IPS DF 4.7 (cell line): ENCODE data around the gene GIT2.
"Not testable (repeated sequence)": the region's sequence is repeated elsewhere in the genome, so short reads cannot be mapped to it uniquely, and the experiment has no call there.

Experiments used
- DNase-seq: peaks from one replicate; pipeline ENCODE4 v3.0.0-alpha.2; 2013; ENCODE audit warnings: low spot score; ENCODE audit errors: extremely low read depth

GIT2 gene, protein sequence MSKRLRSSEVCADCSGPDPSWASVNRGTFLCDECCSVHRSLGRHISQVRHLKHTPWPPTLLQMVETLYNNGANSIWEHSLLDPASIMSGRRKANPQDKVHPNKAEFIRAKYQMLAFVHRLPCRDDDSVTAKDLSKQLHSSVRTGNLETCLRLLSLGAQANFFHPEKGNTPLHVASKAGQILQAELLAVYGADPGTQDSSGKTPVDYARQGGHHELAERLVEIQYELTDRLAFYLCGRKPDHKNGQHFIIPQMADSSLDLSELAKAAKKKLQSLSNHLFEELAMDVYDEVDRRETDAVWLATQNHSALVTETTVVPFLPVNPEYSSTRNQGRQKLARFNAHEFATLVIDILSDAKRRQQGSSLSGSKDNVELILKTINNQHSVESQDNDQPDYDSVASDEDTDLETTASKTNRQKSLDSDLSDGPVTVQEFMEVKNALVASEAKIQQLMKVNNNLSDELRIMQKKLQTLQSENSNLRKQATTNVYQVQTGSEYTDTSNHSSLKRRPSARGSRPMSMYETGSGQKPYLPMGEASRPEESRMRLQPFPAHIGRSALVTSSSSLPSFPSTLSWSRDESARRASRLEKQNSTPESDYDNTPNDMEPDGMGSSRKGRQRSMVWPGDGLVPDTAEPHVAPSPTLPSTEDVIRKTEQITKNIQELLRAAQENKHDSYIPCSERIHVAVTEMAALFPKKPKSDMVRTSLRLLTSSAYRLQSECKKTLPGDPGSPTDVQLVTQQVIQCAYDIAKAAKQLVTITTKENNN

DNA sequence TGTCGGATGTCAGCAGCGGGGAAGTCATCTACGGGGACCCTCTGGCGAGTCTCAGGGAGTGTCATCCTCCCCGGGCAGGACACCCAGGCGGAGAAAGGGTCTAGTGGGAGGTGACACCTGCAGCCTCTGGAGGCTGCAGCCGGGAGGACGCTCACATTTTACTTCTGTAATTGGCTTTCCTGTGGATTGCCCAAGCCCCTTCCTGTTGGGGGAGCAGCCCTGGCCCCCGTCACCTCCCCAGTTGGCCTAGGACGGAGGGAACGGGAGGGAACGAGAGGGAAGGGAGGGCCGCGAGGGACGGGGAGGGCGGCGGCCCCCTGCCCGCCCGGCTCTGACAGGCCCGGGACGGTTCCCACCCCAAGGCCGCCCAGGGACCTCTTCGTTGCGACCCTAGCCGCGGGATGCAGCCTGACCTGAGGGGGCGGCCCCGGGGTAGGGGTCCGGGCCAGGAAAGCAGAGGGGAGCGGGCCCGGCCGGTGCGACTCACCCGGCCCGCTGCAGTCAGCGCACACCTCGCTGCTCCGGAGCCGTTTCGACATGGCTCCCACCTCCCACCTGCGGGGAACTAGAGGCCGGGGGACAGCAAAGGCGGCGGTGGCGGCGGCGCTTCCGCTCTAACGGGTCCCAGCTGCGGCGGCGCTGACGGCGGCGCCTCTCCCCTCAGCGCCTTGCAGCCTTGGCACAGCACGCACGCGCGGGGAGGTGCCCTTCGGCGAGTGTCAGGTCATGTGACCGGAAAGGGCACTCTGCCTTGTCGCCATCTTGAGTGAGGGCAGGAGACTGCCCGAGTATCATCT, at the start of gene GIT2:
Gene GIT2, minus strand, starts transcription at position 683 of the 797 bp plus-strand sequence. Its CDS starts 144 bp downstream, at position 539.
- peak; percentile 89 for DNase-seq

DNA sequence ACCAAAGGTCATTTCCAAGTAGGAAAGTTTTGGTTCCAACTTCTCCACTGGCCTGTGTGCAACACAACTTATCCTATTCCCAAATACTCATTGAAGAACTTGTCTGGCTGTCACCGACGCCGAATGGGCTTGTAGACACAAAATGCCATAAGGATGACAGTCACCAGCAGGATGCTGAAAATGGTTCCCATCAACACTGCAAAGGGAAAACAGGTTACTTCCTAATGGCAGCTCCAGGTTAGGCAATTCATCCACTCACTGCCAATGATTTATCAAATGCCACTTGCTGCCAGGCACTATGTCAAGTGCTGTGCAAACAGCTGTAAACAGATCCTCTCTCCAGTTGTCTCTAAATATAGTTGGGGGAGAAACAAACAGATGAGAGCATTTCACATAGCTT, 46.1 kb upstream of the GIT2 start:
- no peak for DNase-seq

DNA sequence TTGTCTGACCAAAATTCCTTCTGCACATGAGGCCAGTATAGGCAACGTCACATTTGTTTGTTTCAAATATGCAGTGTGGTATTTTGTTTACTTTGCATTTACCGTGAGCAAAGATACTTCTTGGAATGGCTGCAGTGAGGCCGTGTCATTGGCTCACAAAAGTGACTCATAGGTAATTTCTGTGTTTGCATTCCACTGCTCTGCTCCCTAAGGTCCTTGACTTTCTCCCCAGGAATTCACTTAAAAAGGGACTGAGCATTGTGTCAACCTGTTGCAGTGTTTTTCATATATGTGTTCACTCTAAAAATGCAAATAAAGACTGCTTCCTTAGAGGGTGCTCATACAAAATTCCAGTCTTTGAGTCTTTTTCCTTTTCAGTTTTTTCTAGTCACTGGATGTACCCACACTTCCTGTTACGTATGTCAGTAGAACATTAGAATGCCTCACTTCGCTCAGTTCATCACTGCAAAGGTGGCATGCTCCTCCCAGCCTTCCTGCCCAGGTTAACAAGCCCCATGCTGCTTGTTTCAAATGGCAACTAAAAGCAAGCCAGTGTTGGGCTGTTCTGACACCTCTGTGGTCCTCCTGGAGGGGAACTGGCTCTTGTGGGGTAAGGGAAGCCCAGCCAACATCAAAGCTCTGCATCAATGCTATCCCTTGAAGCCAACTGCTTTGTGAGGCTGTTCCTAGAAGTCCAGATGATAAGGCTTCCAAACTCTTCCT, 43.1 kb upstream of the GIT2 start:
- no peak for DNase-seq

DNA sequence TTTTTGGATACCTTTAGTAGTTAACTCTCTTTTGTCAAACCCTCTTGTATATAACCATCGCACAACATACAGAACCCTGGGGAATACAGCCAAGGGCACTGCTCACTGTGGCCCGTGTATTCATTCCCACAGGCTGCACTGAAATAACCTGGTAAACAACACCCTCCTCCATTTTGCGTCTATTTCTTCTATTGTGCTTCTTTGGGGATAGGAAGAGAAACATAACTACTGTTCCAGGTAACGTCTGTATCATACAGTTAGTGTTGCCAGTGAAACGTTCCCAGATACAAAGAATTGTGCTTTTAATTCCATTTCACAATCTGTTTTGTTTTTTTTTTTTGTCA, 42.5 kb upstream of the GIT2 start:
- DNase-seq = no peak

DNA sequence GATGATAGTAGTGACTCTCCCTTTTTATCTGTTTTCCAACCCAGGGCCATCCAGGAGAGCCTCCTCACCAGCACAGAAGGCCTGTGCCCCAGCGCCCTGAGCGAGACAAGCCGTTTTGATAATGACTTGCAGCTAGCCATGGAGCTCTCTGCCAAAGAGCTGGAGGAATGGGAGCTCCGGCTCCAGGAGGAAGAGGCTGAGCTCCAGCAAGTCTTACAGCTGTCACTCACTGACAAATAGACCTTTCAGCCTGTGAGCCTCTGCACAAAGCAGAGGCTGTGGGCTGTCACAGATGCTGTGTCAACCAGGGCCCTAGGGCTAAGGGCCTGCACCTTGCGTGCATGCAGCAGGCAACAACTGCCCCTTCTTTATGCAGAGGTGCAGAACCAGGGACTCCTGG, 41.1 kb upstream of the GIT2 start:
- DNase-seq = no peak

DNA sequence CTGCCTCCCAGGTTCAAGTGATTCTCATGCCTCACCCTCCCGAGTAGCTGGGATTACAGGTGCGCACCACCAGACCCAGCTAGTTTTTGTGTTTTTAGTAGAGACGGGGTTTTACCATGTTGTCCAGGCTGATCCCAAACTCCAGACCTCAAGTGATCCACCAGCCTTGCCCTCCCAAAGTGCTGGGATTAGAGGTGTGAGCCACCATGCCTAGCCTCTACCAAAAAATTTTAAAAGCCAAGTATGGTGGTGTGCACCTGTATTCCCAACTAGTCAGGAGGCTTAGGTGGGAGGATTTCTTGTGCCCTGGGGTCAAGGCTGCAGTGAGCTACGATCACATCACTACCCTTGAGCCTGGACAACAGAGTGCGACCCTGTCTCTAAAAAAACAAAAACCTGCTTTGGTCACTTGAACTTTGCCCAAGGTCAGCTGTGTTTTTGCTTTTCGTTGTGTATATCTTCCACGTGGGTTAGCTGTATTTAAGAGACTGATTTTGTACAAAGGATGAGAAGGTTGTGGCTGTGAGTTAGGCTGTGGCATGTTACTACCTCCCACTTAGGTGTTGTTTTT, 39.5 kb upstream of the GIT2 start:
- DNase-seq = no peak

DNA sequence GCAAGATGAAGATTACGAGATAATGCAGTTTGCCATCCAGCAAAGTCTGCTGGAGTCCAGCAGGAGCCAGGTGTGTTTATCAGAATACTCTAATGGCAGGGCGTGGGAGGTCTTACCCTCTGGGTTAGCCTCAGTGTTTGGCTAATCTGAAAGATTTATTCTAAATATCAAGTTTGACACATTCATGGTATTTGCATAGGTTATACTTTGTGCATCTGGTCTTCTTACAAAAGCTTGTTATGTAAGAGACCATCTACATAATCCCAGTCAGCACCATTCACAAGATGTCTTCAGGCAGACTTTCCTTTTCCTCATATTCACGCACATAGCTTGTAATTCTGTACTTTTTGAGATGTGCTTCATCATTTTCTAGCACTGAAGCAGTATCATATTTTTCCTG, 37.7 kb upstream of the GIT2 start:
- no peak for DNase-seq

DNA sequence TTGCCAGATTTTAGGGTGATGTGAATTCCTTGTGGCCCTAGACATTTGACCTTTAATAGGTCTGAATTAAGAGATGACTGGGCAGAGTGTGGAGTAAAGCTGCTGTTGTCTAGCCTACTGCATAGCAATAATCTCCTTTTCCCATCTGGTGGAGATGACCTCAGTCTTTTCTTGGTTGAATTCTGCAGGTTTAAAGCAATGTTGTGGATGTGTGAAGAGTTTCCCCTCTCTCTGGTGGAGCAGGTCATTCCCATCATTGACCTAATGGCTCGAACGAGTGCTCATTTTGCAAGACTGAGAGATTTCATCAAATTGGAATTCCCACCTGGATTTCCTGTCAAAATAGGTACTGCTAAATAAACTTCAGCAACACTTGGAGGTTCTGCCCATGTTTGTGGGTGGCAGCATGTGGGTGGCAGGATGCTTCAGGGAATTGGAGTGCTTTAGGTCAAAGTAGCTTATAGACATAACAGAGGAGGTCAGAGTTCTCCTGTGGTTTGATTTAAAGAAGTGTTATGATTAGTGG, 33.2 kb upstream of the GIT2 start:
- no peak for DNase-seq

DNA sequence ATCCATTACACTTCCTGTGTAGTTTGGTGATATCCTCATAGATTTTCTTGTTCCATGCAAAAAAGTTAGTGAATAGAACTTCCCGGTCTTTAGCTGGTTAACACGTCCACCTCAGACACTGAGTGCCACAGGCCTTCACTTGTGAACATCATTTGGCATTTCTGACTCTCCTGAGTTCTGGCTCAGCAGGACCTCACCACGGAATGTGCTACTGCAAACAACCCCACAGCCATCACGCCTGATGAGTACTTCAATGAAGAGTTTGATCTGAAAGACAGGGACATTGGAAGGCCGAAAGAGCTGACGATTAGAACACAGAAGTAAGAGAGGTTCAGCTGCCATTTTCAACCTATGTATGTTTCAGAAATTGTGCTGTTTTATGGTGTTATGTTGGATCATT, 32.2 kb upstream of the GIT2 start:
- DNase-seq = no peak

DNA sequence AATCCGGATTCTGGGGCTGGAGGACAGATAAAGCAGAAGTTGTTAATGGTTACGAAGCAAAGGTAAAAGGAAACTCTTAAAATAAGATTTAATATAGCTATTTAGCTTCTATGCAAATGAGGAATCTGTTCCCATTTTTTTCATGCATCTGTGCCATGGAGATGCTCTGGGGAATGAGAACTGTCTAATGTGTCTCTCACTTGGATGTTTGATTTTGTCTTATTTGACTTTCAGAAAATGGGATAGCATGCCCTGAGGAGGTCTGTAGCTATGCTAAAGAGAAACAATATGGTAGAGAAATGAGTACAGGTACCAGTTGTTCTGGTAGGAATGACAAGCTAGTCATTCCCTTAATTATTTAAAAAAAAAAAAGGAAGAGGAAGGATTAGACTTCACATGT, 27.9 kb upstream of the GIT2 start:
- DNase-seq = no peak

DNA sequence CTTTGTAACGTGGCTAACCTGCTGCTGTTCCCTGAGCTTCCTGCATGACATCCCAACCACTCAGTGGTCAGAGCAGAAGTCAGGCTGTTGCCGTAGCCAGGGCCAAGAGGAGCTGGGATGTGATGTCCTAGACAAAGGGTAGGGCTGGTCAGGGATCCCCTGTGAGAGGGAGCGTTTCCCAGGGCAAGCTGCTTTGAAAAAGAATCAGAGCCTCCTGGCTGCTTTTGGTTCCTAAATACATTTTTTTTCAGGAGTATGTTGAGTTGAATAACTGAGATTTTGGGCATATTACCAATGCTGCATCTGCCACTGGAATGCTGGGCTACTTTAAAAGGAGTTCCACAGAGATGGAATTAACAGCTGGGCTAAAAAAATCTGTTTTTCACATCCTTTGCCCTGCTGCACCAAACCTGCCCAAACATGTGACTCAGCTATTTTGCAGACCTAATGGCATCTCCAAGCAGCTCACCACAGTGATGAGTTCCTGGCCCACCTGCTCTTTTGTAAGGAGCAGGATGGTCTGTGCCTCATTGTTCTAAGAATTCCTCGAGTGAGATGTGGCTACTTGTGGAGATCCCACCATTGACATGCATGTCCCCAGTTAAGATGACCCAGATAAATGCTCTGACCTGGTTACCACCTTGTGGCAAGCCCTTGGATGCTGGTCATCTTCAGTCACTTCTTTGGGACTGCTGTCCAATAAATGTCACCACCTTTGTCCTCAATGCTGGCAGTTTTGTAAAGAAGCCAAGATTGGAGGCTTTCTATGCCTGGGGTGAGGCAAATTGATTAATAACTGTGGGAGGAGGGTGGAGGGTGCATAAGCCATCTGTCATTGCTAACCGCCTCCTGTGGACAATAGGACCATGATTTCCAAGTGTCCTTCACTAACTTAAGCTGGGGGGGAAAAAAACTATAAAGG, 27.2 kb upstream of the GIT2 start:
- no peak for DNase-seq

DNA sequence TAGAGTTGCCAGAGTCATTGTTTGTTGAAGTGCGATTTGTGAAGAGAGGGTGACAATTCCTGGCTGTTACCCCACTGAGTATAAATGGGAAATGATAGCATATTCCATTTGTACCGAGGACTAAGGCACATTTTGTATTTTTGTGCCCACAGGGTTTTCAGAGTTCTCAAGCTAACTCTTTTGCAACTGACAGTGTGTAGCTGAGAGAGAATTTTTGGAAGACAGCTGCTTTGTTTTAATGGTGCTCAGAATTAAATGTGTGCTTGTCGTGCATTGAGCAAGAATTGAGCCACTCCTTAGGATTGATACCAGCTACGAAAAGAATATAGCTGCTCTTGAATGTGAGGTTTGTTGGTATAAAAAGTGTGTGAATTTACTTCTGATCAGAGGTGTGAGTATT, 24.8 kb upstream of the GIT2 start:
- DNase-seq = no peak

DNA sequence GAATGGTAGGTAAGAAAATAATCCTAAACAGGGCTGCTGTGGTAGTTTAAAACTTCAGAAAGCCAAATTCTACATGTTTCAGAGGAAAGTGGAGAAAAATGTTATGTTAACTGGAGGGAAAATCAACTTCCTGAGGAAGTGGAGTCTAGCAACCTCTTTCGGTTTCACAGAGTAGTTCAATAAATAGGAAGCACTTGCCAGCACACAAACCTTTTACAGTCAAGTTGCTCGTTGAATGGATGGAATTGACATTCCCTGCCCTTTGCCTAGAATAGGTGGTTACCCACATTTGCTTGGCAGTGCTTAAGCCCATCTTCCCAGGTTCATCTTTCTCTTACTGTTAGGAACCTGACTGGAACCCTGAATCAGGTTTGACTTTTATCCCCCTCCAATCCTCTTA, 19.0 kb upstream of the GIT2 start:
- DNase-seq = no peak

DNA sequence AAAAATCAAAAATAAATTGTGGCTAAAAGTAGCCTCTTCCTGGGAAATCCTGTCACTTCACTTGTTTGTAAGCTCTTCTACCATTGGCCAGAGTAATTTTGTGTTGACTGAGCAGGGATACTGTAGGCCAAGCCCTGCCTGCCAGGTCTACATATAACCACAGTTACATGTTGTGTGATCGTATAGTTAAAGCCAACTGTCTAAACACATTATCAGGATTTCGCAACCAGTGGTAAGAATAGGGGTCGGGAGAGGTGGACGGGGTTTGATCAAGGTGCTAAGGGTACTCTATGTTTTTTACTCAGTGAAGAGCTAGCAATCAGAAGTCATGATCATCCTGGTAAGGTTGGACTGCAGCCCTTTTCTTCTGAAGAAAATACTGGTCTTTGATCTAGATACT, 16.5 kb upstream of the GIT2 start:
- no peak for DNase-seq

DNA sequence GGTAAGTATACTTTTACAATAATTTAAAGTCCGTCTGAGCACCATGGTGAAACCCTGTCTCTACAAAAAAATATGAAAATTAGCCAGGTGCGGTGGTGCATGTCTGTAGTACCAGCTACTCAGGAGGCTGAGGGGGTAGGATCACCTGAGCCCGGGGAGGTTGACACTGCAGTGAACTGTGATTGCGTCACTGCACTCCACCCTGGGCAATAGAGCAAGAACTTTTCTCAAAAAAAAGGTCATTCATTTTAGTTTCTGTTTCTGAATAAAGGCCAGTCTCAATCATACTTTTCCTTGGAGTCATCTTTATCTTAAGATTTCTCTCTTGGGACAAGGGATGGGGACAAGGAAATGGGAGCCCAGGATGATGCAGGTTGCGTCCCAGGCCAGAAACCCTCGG, 16.0 kb upstream of the GIT2 start:
- DNase-seq = no peak

DNA sequence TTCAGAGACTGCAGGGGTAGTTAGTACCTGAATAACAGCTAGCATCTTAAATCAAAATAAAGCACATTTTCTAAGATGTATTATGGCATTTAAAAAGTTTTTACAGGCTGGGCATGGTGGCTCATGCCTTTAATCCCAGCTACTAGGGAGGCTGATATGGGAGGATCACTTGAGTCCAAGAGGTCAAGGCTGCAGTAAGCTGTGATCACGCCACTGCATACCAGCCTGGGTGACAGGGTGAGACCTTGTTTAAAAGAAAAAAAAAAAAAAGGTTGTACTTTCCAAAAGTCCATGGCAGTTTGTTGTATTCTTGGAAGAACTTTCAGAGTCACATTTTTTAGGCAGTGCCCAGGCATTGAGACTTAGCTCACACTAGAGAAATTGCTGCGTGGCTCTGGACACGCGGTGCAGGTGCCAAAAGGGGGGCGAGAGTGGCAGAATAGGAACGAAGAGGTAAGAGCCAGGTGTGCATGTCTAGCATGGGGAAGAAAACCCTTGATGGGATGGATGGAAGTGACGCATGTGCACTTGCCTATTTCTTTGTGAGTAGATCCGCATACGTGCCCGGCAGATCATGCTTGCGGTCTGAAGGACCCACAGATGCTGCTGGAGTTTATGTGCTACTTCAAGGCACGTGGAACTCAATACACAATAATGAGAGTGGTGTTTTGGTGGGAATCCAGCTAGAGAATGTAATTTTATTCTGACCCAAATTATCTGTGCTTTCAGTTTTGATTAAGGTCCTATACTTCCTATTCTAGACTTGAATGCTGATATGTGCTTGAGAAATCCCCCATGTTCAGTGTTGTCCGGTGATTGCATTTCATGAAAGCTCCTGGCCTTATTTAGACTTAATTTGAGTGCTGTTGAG, 14.9 kb upstream of the GIT2 start:
- no peak for DNase-seq

DNA sequence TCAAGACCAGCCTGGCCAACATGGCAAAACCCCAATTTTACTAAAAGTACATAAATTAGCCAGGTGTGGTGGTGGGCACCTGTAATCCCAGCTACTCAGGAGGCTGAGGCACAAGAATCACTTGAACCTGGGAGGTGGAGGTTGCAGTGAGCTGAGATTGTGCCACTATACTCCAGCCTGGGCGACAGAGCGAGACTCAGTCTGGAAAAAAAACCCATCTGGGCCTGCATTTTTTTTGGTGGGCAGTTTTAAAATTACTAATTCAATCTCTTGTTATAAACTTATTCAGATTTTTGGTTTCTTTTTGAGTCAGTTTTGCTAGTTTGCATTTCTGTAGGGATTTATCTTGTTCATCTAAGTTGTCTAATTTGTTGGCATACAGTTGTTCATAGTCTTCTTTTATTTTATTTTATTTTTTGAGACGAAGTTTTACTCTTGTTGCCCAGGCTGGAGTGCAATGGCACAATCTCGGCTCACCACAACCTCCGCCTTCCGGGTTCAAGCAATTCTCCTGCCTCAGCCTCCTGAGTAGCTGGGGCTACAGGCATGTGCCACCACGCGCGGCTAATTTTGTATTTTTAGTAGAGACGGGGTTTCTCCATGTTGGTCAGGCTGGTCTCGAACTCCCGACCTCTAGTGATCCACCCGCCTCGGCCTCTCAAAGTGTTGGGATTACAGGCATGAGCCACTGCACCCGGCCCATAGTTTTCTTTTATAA, 12.7 kb upstream of the GIT2 start:
- not testable (repeated sequence) for DNase-seq

DNA sequence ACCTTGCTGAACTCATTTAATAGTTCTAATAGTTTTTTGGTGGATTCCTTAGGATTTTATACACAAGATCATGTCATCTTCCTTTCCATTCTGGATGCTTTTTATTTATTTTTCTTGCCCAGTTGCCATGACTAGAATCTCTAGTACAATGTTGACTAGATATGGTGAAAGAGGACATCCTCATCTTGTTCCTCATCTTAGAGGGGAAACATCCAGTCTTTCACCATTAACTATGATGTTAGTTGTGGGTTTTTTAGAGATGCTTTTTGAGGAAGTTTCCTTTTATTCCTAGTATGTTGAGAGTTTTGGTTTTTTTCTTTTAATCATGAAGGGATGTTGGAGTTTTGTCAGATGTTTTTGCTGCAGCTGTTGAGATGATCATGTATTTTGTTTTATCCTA, 11.7 kb upstream of the GIT2 start:
- no peak for DNase-seq
